K562 (cell line): ENCODE measurements around the gene SLC5A10. TPM values are rescaled to one million over a fixed set of nuclear protein-coding genes. Genes with fewer than 3 reads are reported as not detected.
"Not testable (repeated sequence)": the region's sequence is repeated elsewhere in the genome, so short reads cannot be mapped to it uniquely, and the experiment has no call there.

Experiments
- ATAC-seq: fragments of 200-7000 bp; cut with Tn5 transposase; 3 replicates; pipeline ENCODE4 v1.9.1; 2020; ENCODE audit warnings: moderate library complexity
- BruUV-seq: library from RNA; stranded (reverse); fragments of 400-500 nt; replicated peaks from 2 replicates; lab custom pipeline; 2021; lab: Mats Ljungman, UMichigan
- CTCF ChIA-PET: fragments of 300-600 bp; formaldehyde crosslinking; extraction: SDS; loops from one replicate; lab custom pipeline; 2021; ENCODE audit warnings: low intra/inter-chr PET ratio; lab: Yijun Ruan, JAX
- POLR2A ChIA-PET: fragments of 300-600, 350-650 bp; sonication (Branson Sonifier 250); formaldehyde crosslinking; extraction: SDS; loops from one replicate; lab custom pipeline; 2021; ENCODE audit warnings: antibody characterized with exemption, inconsistent platforms; lab: Yijun Ruan, JAX
- DNase-seq, 4 experiments: peaks; one replicate each; pipeline versions ENCODE4 v3.0.0 to v3.0.0-alpha.2; 2011 to 2018; ENCODE audit warnings: low spot score in 3 of 4, mixed read lengths in 3 of 4; ENCODE audit errors: extremely low read depth in 1 of 4
- FAIRE-seq: peaks from 2 replicates; lab custom pipeline; 2011; peaks lifted over from hg19 to GRCh38; lab: Jason Lieb, UNC
- H2AFZ ChIP-seq: 2 replicates; pipeline ENCODE4 v1.6.0; 2011; ENCODE audit warnings: low read depth, low read length, control low read depth, inconsistent platforms
- H3K27ac ChIP-seq: fragments of 200-600 bp; 3 replicates; pipeline ENCODE4 v1.8.0; 2011; ENCODE audit warnings: low read depth, mild to moderate bottlenecking, control low read depth, inconsistent platforms, low read length, moderate library complexity, mixed read lengths; ENCODE audit errors: extremely low read depth
- H3K27me3 ChIP-seq, 2 experiments: fragments of 300-600 bp in 1 of 2; 2 replicates in 1 of 2; 3 replicates in 1 of 2; pipeline versions ENCODE4 v1.6.0 to v1.8.0; 2011; ENCODE audit warnings: inconsistent platforms in 2 of 2, low read length in 2 of 2, mild to moderate bottlenecking in 1 of 2, mixed read lengths in 1 of 2, moderate library complexity in 1 of 2; ENCODE audit not compliant: control insufficient read depth in 2 of 2, insufficient read depth in 2 of 2
- H3K36me3 ChIP-seq: fragments of 300-600 bp; 3 replicates; pipeline ENCODE4 v1.8.0; 2011; ENCODE audit warnings: mild to moderate bottlenecking, low read length, inconsistent platforms; ENCODE audit not compliant: control insufficient read depth, insufficient read depth
- H3K4me1 ChIP-seq, 2 experiments: fragments of 200-600 bp in 1 of 2; replicated peaks in 1 of 2; 2 replicates in 1 of 2; 3 replicates in 1 of 2; pipeline versions ENCODE4 v1.5.1 to v1.8.0; 2011; ENCODE audit warnings: inconsistent platforms in 2 of 2, low read length in 2 of 2, mild to moderate bottlenecking in 1 of 2, mixed read lengths in 1 of 2, moderate library complexity in 1 of 2; ENCODE audit not compliant: control insufficient read depth in 2 of 2, insufficient read depth in 2 of 2
- H3K4me2 ChIP-seq: 2 replicates; pipeline ENCODE4 v1.6.1; 2011; ENCODE audit warnings: low read length, control low read depth, inconsistent platforms, mixed read lengths; ENCODE audit not compliant: insufficient read depth
- H3K4me3 ChIP-seq: fragments of 200-600 bp; sonication (generic), shearing (Covaris generic); 2 replicates; pipeline ENCODE4 v1.5.1; 2016; ENCODE audit warnings: control low read depth, inconsistent platforms
- H3K79me2 ChIP-seq: fragments of 200-600 bp; 3 replicates; pipeline ENCODE4 v1.8.0; 2011; ENCODE audit warnings: low read length, inconsistent platforms; ENCODE audit not compliant: control insufficient read depth, insufficient read depth
- H3K9ac ChIP-seq, 2 experiments: 2 replicates each; pipeline versions ENCODE4 v1.6.0 to v1.6.1; 2011; ENCODE audit warnings: low read depth in 2 of 2, low read length in 2 of 2, control low read depth in 1 of 2, inconsistent platforms in 1 of 2, mild to moderate bottlenecking in 1 of 2, mixed read lengths in 1 of 2; ENCODE audit not compliant: insufficient read depth in 1 of 2
- H3K9me1 ChIP-seq: one replicate; pipeline ENCODE4 v1.6.0; 2011; ENCODE audit warnings: inconsistent platforms, mild to moderate bottlenecking, low read length, moderate library complexity; ENCODE audit not compliant: control insufficient read depth, insufficient read depth
- H3K9me3 ChIP-seq: replicated peaks from 2 replicates; pipeline ENCODE4 v1.5.1; 2011; ENCODE audit warnings: low read depth, low read length, inconsistent platforms; ENCODE audit not compliant: control insufficient read depth, insufficient read depth
- H4K20me1 ChIP-seq: replicated peaks from 2 replicates; pipeline ENCODE4 v1.6.1; 2011; ENCODE audit warnings: low read length, inconsistent platforms, mixed read lengths; ENCODE audit not compliant: control insufficient read depth, insufficient read depth
- BRF2 ChIP-seq: IDR thresholded peaks from 3 replicates; pipeline ENCODE4 v1.6.1; 2011; ENCODE audit warnings: borderline replicate concordance, mild to moderate bottlenecking; ENCODE audit not compliant: insufficient read length, insufficient read depth
- CBX3 ChIP-seq, 2 experiments: IDR thresholded peaks; 1 replicate in 1 of 2; 2 replicates in 1 of 2; pipeline ENCODE4 v1.6.1; 2012; ENCODE audit warnings: inconsistent platforms in 2 of 2, low read length in 2 of 2, borderline replicate concordance in 1 of 2, control low read depth in 1 of 2
- GMEB1 ChIP-seq: fragments of 250-450 bp; sonication (Bioruptor Pico); IDR thresholded peaks from 2 replicates; pipeline ENCODE4 v1.4.0; 2020; ENCODE audit warnings: mild to moderate bottlenecking
- MEF2A ChIP-seq: IDR thresholded peaks from 2 replicates; pipeline ENCODE4 v1.6.1; 2011; ENCODE audit warnings: low read depth, mild to moderate bottlenecking, low read length, moderate library complexity; ENCODE audit not compliant: control insufficient read depth
- NBN ChIP-seq: fragments of 450-650 bp; IDR thresholded peaks from 2 replicates; pipeline ENCODE4 v1.6.1; 2016; ENCODE audit warnings: low read depth, mild to moderate bottlenecking
- NCOA6 ChIP-seq: fragments of 450-650 bp; IDR thresholded peaks from 2 replicates; pipeline ENCODE4 v1.6.1; 2017; ENCODE audit warnings: mild to moderate bottlenecking
- SIN3A ChIP-seq, 2 experiments: fragments of 150-350 bp in 1 of 2; IDR thresholded peaks; 2 replicates each; pipeline ENCODE4 v1.6.1; 2011 to 2016; ENCODE audit warnings: borderline replicate concordance in 2 of 2, low read depth in 2 of 2, low read length in 2 of 2, mild to moderate bottlenecking in 2 of 2, moderate library complexity in 2 of 2; ENCODE audit not compliant: control insufficient read depth in 1 of 2
- ZBTB26 ChIP-seq: fragments of 450-650 bp; formaldehyde crosslinking; IDR thresholded peaks from 2 replicates; pipeline ENCODE4 v1.4.0; 2022; ENCODE audit warnings: missing genetic modification characterization
- WGBS: fragments of 100-300 bp; shearing (Covaris generic); methylation state at CpG from one replicate; pipeline ENCODE4 v1.1.6; 2016; ENCODE audit warnings: low coverage, mixed read lengths; ENCODE audit not compliant: insufficient coverage; ENCODE audit errors: missing lambda C conversion rate; 5-methylcytosine and 5-hydroxymethylcytosine counted together
- in situ Hi-C: fragments of 300-500 bp; cut with MboI; formaldehyde crosslinking; loops from 4 replicates; pipeline ENCODE4 v1.15.0; 2018; ENCODE audit warnings: inconsistent platforms, mixed read lengths
- intact Hi-C: fragments of 100-400 bp; cut with micrococcal nuclease; formaldehyde crosslinking; loops from 2 replicates; pipeline ENCODE4 v1.14.2; 2022
- polyA plus RNA-seq, 8 experiments: library from polyadenylated mRNA; depleted of rRNA in 4 of 8; stranded (reverse) in 5 of 8; unstranded in 3 of 8; fragments of >200 nt; fragmentation: Nextera tagmentation in 2 of 8; fragmentation: Illumina TruSeq in 1 of 8; extraction: Ambion mirVana in 2 of 8; extraction: Trizol in 1 of 8; gene quantifications; 2 replicates each; pipeline versions ENCODE4 v1.2.1 to v1.2.3, GENCODE V29; 2011 to 2014; ENCODE audit warnings: inconsistent platforms in 1 of 8, missing spikeins in 1 of 8
- total RNA-seq, 7 experiments: library from RNA; depleted of rRNA in 6 of 7; stranded (reverse); fragments of >200 nt in 6 of 7; fragmentation: Illumina TruSeq in 2 of 7; extraction: Trizol in 2 of 7; gene quantifications; 2 replicates each; pipeline versions ENCODE4 v1.2.1 to v1.2.3, GENCODE V29; 2011 to 2021; ENCODE audit warnings: low replicate concordance in 1 of 7

Gene SLC5A10
- total and polyA plus RNA-seq, 9 of the 15 experiments (the other 6 are each of a cell fraction or from before 2014, with no cell fraction given): 0.03 to 0.09 (median 0.03) TPM; not detected in 5

GRCh38 chr17:18955009-18955408 lies 3.0 kb downstream of the SLC5A10 start (continued):
- no peak for TF ChIP-seq SIN3A (IDR thresholded peaks at IDR 0.05; ENCODE audit: borderline replicate concordance in 2 of 2, control insufficient read depth in 1 of 2, low read depth in 2 of 2, low read length in 2 of 2)
- TF ChIP-seq CBX3 (IDR thresholded peaks at IDR 0.05; ENCODE audit: borderline replicate concordance in 1 of 2, low read length in 2 of 2): no peak
- TF ChIP-seq, all 486 proteins: peak for 0

GRCh38 chr17:18956021-18956420 lies 4.1 kb downstream of the SLC5A10 start:
- H4K20me1 ChIP-seq, H2AFZ ChIP-seq, ATAC-seq, FAIRE-seq, H3K27me3 ChIP-seq, H3K36me3 ChIP-seq, DNase-seq, H3K27ac ChIP-seq, H3K4me2 ChIP-seq, CTCF ChIA-PET, H3K79me2 ChIP-seq, H3K9me3 ChIP-seq, H3K4me3 ChIP-seq, BruUV-seq, H3K9ac ChIP-seq, H3K9me1 ChIP-seq: not testable (repeated sequence)
- WGBS: 90% methylated on average over 5 of the region's 6 CpGs
- H3K4me1 ChIP-seq: peaks cover 2 to 29% of the 10 kb centered on the region in 2 experiments; a peak in 3 of 5 replicates
- in situ Hi-C loops: loop anchor here (10.0 kb wide), 1 partner anchor 189 kb away; no protein-coding TSS in a partner anchor
- POLR2A ChIA-PET: interaction anchor here (1.1 kb wide), 1 partner anchor 13 kb away, joined by 3 read pairs; no protein-coding TSS in a partner anchor
- intact Hi-C loops: loop anchor here (10.0 kb wide), 1 partner anchor 141 kb away; no protein-coding TSS in a partner anchor

GRCh38 chr17:18956581-18956980 lies 4.6 kb downstream of the SLC5A10 start:
- intact Hi-C loops: loop anchor here (10.0 kb wide), 1 partner anchor 142 kb away; no protein-coding TSS in a partner anchor
- WGBS: 46% methylated on average over 3 of the region's 3 CpGs
- no TSS peak for BruUV-seq
- H3K4me3 ChIP-seq: no peak overlapping the region
- H3K27ac ChIP-seq: no peak overlapping the region
- H4K20me1 ChIP-seq: no peaks in the 10 kb centered on the region
- H3K4me2 ChIP-seq: no peak overlapping the region
- CTCF ChIA-PET: no interaction called here
- H3K79me2 ChIP-seq: no peaks in the 10 kb centered on the region
- DNase-seq (no peak), ATAC-seq (no peak), FAIRE-seq (no peak)
- no peaks in the 10 kb centered on the region for H3K9me3 ChIP-seq
- no peaks in the 10 kb centered on the region for H3K36me3 ChIP-seq
- H3K9ac ChIP-seq: no peak overlapping the region
- no peaks in the 10 kb centered on the region for H3K9me1 ChIP-seq
- peaks cover 0 to 26% of the 10 kb centered on the region in 2 experiments; a peak in 2 of 5 replicates for H3K4me1 ChIP-seq
- no peaks in the 10 kb centered on the region for H3K27me3 ChIP-seq
- no peak overlapping the region for H2AFZ ChIP-seq
- POLR2A ChIA-PET: no interaction called here
- in situ Hi-C loops: loop anchor here (10.0 kb wide), 1 partner anchor 188 kb away; no protein-coding TSS in a partner anchor
- TF ChIP-seq BRF2: no peak
- TF ChIP-seq ZBTB26 (CRISPR knock-in tag): no peak
- TF ChIP-seq MEF2A: no peak
- TF ChIP-seq NBN: no peak
- TF ChIP-seq NCOA6: no peak
- TF ChIP-seq GMEB1 (CRISPR knock-in tag): no peak
